ENCODE data around the gene KIF9.
A peak's percentile ranks its signal among the peaks of the same experiment; 100 is the strongest.
"Not testable (repeated sequence)": the region's sequence is repeated elsewhere in the genome, so short reads cannot be mapped to it uniquely, and the experiment has no call there.

Gene KIF9

GRCh38 chr3:47251689-47252088, 30.9 kb downstream of the KIF9 start:
- DNase-seq (ENCODE audit: low spot score) = no peak
- in situ Hi-C loops (cut with MboI; ENCODE audit: low pct_unique_long_range_greater_than_20kb, low sequenced_read_pairs, unreplicated experiment) = no loop called here
- TF ChIP-seq CTCF (IDR thresholded peaks at IDR 0.05; ENCODE audit: extremely low read depth, insufficient read depth, missing control alignments) = no peak

- in situ Hi-C loops (cut with MboI; ENCODE audit: low pct_unique_long_range_greater_than_20kb, low sequenced_read_pairs, unreplicated experiment); DNase-seq (ENCODE audit: low spot score): not testable (repeated sequence)
Observed at GRCh38 chr3:47251085-47251484, 31.5 kb downstream of the KIF9 start.

GRCh38 chr3:47250309-47251060, 32.1 kb downstream of the KIF9 start:
- peak; percentile 36 for TF ChIP-seq CTCF (IDR thresholded peaks at IDR 0.05; ENCODE audit: extremely low read depth, insufficient read depth, missing control alignments)
- peak; percentile 46 for DNase-seq (ENCODE audit: low spot score)
- in situ Hi-C loops (cut with MboI; ENCODE audit: low pct_unique_long_range_greater_than_20kb, low sequenced_read_pairs, unreplicated experiment) = no loop called here

GRCh38 chr3:47247131-47248064, 35.2 kb downstream of the KIF9 start:
- no peak for TF ChIP-seq CTCF (IDR thresholded peaks at IDR 0.05; ENCODE audit: extremely low read depth, insufficient read depth, missing control alignments)
- in situ Hi-C loops (cut with MboI; ENCODE audit: low pct_unique_long_range_greater_than_20kb, low sequenced_read_pairs, unreplicated experiment) = no loop called here
- DNase-seq (ENCODE audit: low spot score) = no peak

- no peak for TF ChIP-seq CTCF (IDR thresholded peaks at IDR 0.05; ENCODE audit: extremely low read depth, insufficient read depth, missing control alignments)
- no peak for DNase-seq (ENCODE audit: low spot score)
- in situ Hi-C loops (cut with MboI; ENCODE audit: low pct_unique_long_range_greater_than_20kb, low sequenced_read_pairs, unreplicated experiment) = no loop called here
Observed at GRCh38 chr3:47245271-47245670, 37.3 kb downstream of the KIF9 start.

- no peak for DNase-seq (ENCODE audit: low spot score)
- in situ Hi-C loops (cut with MboI; ENCODE audit: low pct_unique_long_range_greater_than_20kb, low sequenced_read_pairs, unreplicated experiment) = no loop called here
- no peak for TF ChIP-seq CTCF (IDR thresholded peaks at IDR 0.05; ENCODE audit: extremely low read depth, insufficient read depth, missing control alignments)
Observed at GRCh38 chr3:47244531-47245100, 38.0 kb downstream of the KIF9 start.

Measured in GM13977 (cell line).